Spleen (tissue), 7 donors: ENCODE data around the gene KCNK7.

Source experiments
- CTCF ChIP-seq, 11 experiments: fragments of 200-600 bp in 7 of 11; fragments of 450-650 bp in 4 of 11; sonication (generic) in 4 of 11; IDR thresholded peaks in 8 of 11; conservative IDR thresholded peaks in 3 of 11; 1 replicate in 7 of 11; 2 replicates in 4 of 11; pipeline versions ENCODE4 v1.4.0 to v1.8.0; 2016 to 2021; ENCODE audit warnings: antibody characterized with exemption in 11 of 11, inconsistent platforms in 4 of 11, mild to moderate bottlenecking in 1 of 11
- POLR2AphosphoS5 ChIP-seq, 3 donors: sonication (generic); formaldehyde crosslinking; IDR thresholded peaks; one replicate each; pipeline ENCODE4 v1.5.1; 2017; ENCODE audit warnings: antibody characterized with exemption in 3 of 3
- donor health status: DM: no; HTN: no; CAD: no; lungs with moderate emphysema.
- donor health status: DM: no; HTN: no; CAD: no.
- donor health status: DM: no; HTN: no; CAD: no.

GRCh38 chr11:65615950-65616574 lies 20.5 kb upstream of the KCNK7 start:
- TF ChIP-seq CTCF (IDR thresholded peaks at IDR 0.05 in 8 of 11, conservative IDR thresholded peaks at IDR 0.05 in 3 of 11) (no peak), POLR2AphosphoS5 (IDR thresholded peaks at IDR 0.05) (no peak)
